Limb (tissue), 2 donors: ENCODE data around the gene DNAJC22.
"Not testable (repeated sequence)": the region's sequence is repeated elsewhere in the genome, so short reads cannot be mapped to it uniquely, and the experiment has no call there.

Source experiments
- DNase-seq, 2 donors: peaks; one replicate each; pipeline ENCODE4 v3.0.0-alpha.2; 2016; ENCODE audit errors: extremely low spot score in 2 of 2

DNAJC22 gene

DNA sequence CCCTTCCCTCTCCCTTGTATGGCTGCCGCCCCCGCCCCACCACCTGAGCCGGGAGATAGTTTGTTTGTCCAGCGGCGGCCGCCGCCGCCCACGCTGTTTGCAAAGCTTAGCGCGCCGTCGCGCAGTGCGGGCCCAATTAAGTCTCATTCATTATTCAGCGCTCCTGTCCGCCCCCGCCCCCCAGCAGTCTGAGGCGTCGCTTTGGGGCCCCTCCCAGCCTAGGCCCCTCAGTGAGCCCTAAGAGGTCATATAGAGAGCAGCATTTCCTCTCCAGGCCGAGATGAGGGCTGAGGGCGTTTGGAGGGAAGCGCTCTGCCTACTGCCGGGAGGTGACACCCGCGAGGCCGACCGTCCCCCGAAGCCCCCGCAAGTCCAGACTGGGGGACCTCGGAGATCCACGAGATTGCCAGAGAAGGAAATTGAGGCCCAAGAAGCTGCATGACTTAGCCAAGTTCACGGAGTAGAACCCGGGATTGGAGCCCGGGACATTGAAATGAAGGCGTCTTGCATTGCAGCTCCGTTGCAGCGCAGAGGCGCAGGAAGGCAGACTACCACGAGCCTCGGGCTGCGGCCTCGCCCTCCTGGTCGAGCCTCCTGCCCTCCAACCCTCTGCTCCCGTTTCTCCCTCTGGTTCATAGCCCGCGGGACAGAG lies at the start of gene DNAJC22:
Gene DNAJC22 (plus strand): TSS at position 230 of the 652 bp plus-strand sequence. CDS start 1,985 bp downstream, outside the sequence.
- peak in 1 of 2 donors; percentile 52 for DNase-seq

DNA sequence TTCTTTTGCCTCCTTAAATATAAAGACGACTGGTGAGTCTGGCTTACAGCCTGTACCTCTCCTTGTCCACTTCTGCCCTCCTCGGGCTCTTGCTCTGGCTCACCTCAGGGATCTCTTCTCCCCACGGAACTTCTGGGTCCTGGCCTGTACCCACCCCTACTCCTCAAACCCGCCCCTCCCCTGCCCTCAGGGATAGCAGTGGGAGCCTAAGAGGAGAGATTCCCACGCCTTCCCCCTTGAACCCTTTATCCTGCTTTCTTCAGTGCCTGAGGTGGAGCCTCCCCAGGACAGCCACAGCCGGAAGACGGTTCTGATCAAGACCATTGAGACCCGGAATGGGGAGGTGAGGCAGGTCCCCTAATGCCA lies 49.0 kb upstream of the DNAJC22 start:
- DNase-seq, result no peak

DNA sequence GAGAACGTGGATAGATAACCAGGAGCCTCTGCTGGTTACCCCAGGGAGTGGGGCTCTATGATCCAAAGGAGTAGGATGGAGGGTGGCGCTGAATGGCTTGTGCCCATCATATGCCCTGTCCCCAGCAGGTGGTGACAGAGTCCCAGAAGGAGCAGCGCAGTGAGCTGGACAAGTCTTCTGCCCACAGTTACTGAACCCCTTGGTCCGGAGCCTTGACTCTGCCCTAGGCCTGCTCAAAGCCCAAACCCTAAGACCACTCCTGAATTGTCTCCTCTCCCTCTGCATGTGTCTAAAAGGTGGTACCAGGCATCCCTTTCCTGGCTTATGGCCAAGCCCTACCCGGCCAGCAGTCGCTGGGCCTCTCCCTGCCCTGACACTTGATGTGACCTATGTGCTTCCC lies 48.5 kb upstream of the DNAJC22 start:
- DNase-seq, result no peak

DNA sequence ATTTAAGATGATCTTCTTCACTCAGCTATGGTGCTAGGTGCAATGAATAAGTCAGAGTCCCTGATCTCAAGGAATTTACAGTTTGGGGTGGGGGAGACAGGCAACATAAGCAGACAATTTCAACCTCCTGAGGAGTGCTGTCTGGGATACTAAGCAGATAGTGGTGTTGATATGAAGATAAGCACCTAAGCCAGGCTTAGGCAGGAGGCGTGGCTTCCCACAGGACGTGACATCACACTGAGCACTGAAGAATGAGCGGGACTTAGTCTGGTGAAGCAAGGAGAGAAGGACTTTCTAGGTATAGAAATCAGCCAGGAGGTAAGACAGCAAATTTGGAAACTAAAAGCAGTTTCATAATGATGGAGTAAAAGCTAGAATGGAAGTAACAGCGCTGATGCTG lies 44.9 kb upstream of the DNAJC22 start:
- DNase-seq, result no peak

DNA sequence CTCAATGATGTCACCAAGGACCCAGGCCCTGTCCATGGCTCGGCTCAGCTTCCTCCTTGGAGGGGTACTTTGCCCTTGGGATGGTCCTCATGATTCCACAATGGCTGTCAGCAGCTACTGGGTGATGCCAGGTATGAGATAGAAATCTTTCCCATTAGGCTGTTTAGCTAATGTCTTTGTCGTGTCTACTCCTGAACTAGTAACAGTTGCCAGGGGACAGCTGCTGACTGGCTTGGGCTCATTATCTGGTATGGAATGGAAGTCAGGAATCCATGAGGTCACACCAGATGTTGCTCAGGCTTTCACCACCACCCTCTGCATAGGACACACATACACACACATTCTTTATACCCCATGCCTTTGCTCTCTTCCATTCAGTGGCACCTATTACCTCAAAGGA lies 42.5 kb upstream of the DNAJC22 start:
- peak in 1 of 2 donors; percentile 31 for DNase-seq

DNA sequence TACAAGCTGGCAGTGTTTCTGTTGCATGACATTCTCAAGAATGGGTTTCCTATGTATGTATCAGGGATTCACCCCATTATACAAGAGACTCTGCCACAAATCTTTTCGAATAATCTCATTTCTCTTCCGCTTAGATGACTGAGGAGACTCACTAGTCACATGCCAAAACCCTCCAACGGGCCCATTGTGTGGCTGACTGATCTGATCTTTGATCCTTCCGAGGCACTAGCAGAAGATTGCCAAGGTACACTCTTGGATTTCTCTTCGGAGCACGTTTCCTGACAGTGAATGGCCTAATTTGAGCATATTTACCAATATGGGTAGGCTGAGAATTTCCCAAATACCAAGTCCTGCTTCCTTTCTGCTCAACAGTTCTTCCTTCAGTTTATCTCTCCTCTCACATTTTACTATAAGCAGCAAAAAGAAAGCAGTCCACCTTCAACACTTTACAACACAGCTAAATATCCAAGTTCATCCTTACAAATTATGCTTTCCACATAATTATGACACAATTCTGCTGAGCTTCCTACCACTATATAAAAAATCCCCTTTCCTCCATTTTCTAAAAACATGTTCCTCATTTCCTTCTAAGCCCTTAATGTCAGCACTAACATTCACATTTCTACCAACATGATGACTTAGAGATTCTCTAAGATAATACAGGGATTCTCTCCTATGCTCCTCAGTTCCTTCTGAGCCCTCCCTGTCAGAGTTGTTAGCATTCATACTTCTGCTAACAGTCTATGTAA lies 40.8 kb upstream of the DNAJC22 start:
- no peak for DNase-seq

DNA sequence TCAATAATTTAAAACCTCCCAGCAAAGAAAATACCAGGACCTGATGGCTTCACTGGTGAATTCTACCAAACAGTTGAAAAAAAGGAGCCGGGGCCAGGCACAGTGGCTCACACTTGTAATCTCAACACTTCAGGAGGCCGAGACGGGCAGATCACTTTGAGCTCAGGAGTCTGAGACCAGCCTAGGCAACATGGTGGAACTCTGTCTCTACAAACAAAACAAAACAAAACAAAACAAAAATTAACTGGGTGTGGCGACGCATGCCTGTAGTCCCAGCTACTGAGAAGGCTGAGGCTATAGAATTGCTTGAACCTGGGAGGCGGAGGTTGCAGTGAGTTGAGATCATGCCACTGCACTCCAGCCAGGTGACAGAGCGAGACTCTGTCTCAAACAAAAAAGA lies 37.3 kb upstream of the DNAJC22 start:
- DNase-seq, result no peak

DNA sequence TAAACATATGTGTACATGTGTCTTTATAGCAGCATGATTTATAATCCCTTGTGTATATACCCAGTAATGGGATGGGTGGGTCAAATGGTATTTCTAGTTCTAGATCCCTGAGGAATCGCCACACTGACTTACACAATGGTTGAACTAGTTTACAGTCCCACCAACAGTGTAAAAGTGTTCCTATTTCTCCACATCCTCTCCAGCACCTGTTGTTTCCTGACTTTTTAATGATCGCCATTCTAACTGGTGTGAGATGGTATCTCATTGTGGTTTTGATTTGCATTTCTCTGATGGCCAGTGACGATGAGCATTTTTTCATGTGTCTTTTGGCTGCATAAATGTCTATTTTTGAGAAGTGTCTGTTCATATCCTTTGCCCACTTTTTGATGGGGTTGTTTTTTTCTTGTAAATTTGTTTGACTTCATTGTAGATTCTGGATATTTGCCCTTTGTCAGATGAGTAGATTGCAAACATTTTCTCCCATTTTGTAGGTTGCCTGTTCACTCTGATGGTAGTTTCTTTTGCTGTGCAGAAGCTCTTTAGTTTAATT lies 36.2 kb upstream of the DNAJC22 start:
- DNase-seq, result not testable (repeated sequence)

DNA sequence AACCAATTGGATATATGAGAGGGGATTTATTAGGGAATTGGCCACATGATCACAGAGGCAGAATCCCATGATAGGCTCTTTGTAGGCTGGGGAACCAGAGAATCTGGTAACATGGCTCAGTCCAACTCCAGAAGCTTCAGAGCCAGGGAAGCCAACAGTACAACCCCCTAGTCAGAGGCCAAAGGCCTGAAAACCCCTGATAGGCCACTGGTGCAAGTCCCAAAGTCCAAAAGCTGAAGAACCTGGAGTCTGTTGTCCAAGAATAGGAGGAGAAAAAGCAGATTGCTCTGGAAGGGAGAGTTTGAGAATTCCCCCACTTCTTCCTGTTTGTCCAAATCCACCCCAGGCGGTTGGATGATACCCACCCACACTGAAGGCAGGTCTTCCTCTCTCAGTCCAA lies 31.9 kb upstream of the DNAJC22 start:
- DNase-seq, result no peak

DNA sequence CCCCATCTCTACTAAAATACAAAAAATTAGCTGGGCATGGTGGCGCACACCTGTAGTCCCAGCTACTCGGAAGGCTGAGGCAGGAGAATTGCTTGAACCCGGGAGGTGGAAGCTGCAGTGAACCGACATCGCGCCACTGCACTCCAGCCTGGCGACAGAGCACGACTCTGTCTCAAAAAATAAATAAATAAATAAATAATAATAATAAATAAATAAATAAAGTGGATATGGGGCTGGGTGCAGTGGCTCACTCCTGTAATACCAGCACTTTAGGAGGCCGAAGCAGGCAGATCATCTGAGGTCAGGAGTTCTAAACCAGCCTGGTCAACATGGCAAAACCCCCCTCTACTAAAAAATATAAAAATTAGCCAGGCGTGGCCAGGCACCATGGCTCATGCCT lies 29.6 kb upstream of the DNAJC22 start:
- DNase-seq, result not testable (repeated sequence)

DNA sequence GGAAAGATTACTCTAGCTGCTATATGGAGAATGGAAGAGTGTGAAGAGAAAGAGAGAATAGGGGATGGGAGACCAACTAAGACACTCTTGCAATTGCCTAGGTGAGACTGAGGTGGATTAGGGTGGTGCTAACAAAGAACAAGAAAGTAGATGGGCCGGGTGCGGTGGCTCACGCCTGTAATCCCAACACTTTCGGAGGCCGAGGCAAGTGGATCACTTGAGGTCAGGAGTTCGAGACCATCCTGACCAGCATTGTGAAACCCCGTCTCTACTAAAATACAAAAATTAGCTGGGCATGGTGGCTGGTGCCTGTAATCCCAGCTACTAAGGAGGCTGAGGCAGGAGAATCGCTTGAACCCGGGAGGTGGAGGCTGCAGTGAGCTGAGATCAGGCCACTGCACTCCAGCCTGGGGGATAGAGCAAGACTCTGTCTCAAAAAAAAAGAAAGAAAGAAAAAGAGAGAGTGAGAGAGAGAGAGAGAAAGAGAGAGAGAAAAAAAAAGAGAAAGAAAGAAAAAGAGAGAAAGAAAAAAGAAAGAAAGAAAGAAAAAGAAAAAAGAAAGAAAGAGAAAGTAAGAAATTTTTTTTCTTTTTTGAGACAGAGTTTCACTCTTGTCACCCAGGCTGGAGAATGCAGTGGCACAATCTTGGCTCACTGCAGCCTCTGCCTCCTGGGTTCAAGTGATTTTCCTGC lies 26.1 kb upstream of the DNAJC22 start:
- not testable (repeated sequence) for DNase-seq

DNA sequence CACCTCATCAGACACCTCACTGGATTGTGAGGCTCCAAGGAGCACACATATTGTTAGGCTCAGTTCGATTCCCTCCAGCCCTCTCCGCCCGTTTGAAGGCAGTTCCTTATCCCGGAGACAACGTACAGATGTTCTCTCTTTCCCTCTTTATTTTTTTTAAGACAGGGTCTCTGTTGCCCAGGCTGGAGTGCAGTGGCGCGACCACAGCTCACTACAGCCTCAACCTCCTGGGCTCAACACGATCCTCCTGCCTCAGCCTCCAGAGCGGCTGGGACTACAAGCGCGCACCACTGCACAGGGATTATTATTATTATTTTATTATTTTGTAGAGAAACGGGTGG lies 24.4 kb upstream of the DNAJC22 start:
- DNase-seq, result no peak

DNA sequence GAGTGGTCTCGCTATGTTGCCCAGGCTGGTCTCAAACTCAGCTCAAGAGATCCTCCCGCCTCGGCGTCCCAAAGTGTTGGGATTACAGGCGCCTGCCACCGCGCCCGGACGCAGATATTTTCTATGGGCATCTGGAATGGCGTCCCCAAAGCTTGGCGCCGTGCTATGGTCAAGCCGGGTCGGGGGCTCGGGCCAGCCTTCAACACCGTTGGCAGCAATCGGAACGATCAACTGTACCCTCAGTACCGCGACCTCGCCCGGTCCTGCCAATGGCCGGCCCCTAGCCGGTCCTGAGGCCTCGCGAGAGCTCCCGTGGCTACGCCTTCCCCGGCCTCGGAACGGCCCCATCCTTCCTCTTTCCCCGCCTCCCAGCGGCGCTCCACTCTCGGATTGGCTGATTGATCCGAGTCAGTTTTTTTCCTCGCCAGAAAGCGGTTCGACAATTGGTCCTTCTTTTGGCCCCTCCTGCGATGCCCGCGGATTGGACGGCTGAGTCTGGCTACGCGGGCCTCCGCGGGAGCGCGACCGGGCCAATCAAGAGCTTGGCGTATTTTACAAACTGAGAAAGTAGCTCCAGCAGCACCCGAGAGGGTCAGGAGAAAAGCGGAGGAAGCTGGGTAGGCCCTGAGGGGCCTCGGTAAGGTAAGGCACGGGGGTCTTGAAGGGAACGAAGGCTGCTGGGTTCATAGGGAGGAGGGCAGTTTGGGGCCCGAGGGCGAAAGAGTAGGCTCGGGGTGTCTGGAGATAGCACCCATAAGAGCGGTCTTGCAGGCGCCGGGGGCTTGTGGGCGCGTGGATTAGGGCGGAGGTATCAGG lies 23.8 kb upstream of the DNAJC22 start, which contains the start of gene TROAP:
Gene TROAP (plus strand): TSS at position 548 of the 816 bp plus-strand sequence. CDS start 354 bp downstream, outside the sequence.
- DNase-seq, result peak; percentile 97 to 99

DNA sequence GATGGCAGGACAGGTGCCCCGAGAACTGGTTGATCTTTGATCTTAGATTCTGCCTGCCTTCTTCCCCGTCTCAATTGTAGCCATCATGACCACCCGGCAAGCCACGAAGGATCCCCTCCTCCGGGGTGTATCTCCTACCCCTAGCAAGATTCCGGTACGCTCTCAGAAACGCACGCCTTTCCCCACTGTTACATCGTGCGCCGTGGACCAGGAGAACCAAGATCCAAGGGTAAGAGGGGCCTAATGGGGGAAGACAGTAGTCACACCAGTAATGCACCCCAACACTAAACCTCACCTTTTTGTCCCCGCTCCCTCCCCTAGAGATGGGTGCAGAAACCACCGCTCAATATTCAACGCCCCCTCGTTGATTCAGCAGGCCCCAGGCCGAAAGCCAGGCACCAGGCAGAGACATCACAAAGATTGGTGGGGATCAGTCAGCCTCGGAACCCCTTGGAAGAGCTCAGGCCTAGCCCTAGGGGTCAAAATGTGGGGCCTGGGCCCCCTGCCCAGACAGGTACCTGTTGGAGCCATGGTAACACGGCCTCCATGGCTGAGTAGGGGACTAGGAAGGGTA lies 23.1 kb upstream of the DNAJC22 start:
- DNase-seq, result no peak

DNA sequence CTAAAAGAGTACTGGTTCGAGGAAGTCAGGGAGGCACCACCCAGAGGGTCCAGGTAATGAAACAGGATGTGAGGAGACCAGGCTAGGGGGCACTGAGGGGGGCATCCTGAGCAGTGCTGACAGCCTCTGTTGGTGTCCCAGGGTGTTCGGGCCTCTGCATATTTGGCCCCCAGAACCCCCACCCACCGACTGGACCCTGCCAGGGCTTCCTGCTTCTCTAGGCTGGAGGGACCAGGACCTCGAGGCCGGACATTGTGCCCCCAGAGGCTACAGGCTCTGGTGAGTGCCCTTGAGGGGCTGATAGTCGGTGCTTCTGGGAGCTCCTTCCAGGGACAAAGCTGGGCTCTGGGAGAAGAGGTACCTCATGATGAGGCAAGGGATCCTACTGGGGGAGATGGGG lies 21.1 kb upstream of the DNAJC22 start:
- DNase-seq, result no peak

DNA sequence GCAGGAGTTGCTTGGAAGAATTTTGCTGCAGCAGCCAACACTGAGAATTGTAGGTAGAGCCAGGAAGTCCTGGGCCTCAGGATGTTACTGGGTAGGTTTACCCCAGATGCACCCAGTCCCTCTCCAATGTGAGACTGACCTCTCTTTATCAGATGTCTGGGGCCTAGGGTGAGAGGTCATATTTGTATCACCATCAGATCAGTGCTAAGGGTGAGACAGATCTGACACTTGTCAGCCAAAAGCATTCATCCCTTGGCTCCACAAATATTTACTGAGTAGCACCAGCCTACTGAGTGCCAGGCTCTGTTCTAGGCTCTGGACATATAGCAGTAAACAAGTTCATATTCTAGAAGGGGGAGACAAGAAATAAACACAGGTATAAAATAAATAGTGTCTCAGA lies 19.3 kb upstream of the DNAJC22 start:
- no peak for DNase-seq

DNA sequence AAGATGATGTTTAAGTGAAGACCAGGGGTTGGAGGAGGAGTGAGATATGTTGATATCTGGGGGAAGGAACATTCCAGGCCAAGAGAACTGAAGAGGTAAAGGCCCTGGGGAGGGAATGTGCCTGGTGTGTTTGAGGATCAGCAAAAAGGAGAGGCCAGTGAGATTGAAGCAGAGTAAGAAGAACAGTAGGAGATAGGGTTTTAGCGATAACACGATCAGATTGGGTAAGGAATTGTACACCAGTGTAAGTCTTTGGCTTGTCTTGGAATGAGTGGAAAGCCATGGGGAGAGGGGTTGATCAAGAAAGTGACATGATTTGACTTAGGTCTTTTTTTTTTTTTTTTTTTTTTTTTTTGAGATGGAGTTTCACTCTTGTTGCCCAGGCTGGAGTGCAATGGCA lies 18.8 kb upstream of the DNAJC22 start:
- no peak for DNase-seq

DNA sequence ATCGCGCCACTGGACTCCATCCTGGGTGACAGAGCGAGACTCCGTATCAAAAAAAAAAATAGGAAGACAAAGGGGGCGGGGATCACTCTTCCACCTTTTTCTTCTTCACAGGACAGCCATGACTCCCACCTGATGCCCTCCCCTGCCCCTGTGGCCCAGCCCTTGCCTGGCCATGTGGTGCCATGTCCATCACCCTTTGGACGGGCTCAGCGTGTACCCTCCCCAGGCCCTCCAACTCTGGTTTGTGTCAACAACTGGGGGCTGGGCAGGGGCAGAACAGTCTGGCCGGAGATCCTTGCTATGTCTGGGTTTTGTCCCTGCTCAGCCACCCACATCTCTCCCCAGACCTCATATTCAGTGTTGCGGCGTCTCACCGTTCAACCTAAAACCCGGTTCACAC lies 17.9 kb upstream of the DNAJC22 start:
- DNase-seq, result no peak

DNA sequence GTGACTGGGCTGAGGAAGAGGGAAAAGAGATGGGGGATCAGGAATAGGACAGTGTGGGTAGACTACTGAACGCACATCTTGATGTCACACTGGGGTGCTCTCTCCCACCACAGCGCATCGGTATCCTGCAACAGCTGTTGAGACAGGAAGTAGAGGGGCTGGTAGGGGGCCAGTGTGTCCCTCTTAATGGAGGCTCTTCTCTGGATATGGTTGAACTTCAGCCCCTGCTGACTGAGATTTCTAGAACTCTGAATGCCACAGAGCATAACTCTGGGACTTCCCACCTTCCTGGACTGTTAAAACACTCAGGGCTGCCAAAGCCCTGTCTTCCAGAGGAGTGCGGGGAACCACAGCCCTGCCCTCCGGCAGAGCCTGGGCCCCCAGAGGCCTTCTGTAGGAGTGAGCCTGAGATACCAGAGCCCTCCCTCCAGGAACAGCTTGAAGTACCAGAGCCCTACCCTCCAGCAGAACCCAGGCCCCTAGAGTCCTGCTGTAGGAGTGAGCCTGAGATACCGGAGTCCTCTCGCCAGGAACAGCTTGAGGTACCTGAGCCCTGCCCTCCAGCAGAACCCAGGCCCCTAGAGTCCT lies 16.6 kb upstream of the DNAJC22 start:
- no peak for DNase-seq

DNA sequence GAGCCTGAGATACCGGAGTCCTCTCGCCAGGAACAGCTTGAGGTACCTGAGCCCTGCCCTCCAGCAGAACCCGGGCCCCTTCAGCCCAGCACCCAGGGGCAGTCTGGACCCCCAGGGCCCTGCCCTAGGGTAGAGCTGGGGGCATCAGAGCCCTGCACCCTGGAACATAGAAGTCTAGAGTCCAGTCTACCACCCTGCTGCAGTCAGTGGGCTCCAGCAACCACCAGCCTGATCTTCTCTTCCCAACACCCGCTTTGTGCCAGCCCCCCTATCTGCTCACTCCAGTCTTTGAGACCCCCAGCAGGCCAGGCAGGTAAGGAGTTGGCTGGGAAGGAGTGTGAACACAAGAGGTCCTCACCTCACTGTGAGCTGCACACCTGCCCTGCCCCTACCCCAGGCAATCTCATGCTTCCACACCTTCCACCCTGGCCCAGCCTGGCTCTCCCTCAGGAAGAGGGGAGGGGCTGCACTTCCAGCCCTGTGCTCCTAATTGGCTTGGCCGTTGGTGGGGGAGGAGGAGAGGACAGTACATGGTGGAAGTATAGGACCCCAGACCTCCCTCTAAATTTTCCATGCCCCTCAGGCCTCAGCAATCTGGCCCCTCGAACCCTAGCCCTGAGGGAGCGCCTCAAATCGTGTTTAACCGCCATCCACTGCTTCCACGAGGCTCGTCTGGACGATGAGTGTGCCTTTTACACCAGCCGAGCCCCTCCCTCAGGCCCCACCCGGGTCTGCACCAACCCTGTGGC lies 15.9 kb upstream of the DNAJC22 start:
- DNase-seq, result no peak
